Activated B cell treated with CpG ODN at 0.5 μM for 24 hours (primary cell): Measurements from ENCODE around the gene PPP2R1A. TPM values are rescaled to one million over a fixed set of nuclear protein-coding genes. Genes with fewer than 3 reads are reported as not detected.

Experiments
- ATAC-seq: fragments of 200-7000 bp; cut with Tn5 transposase; one replicate; pipeline ENCODE4 v1.10.0; 2021; ENCODE audit warnings: low read depth, mild to moderate bottlenecking, moderate library complexity
- CTCF ChIA-PET: fragments of 350-600 bp; sonication (Branson Sonifier 250); formaldehyde crosslinking; loops from one replicate; lab custom pipeline; 2021; ENCODE audit warnings: antibody characterized with exemption; lab: Charles Lee
- POLR2A ChIA-PET: fragments of 350-600 bp; sonication (Branson Sonifier 250); formaldehyde crosslinking; loops from one replicate; lab custom pipeline; 2021; ENCODE audit warnings: antibody characterized with exemption; lab: Charles Lee
- DNase-seq: peaks from one replicate; pipeline ENCODE4 v3.0.0; 2022
- H3K27ac Mint-ChIP-seq: one replicate; pipeline ENCODE4 v1.8.0; 2020; ENCODE audit warnings: mixed read lengths
- H3K27me3 Mint-ChIP-seq: one replicate; pipeline ENCODE4 v1.8.0; 2021; ENCODE audit warnings: mixed read lengths
- H3K36me3 Mint-ChIP-seq: one replicate; pipeline ENCODE4 v1.8.0; 2021; ENCODE audit warnings: low read depth, mixed read lengths
- H3K4me1 Mint-ChIP-seq: one replicate; pipeline ENCODE4 v1.8.0; 2021; ENCODE audit warnings: mixed read lengths
- H3K4me3 Mint-ChIP-seq: one replicate; pipeline ENCODE4 v1.8.0; 2020; ENCODE audit warnings: mild to moderate bottlenecking, mixed read lengths
- H3K9me3 Mint-ChIP-seq: one replicate; pipeline ENCODE4 v1.8.0; 2020; ENCODE audit warnings: mixed read lengths
- CTCF ChIP-seq: fragments of 200-600 bp; IDR thresholded peaks from one replicate; pipeline ENCODE4 v1.8.0; 2022; ENCODE audit warnings: antibody characterized with exemption, mild to moderate bottlenecking
- intact Hi-C: fragments of 100-400 bp; cut with micrococcal nuclease; formaldehyde crosslinking; loops from one replicate; pipeline ENCODE4 v1.15.1; 2024
- total RNA-seq: library from RNA; stranded (reverse); gene quantifications from 2 replicates; pipeline ENCODE4 v1.2.3, GENCODE V29; 2022

Gene PPP2R1A
- 244 and 245 TPM in 2 replicates for total RNA-seq

GRCh38 chr19:52189735-52190486 is at the start of gene PPP2R1A:
TSS of gene PPP2R1A (plus strand) at chr19:52190052. CDS start at chr19:52190097, 45 bp downstream.
- no peak for TF ChIP-seq CTCF
- peak within 1 kb of the TSS; percentile 95 for H3K4me3 Mint-ChIP-seq
- peaks cover 54% of the 10 kb centered on the region for H3K4me1 Mint-ChIP-seq
- POLR2A ChIA-PET, result interaction anchor here (0.6 to 2.3 kb wide), 37 partner anchors 9 to 1912 kb away, joined by 3 to 62 read pairs (median 6); partner anchors contain the start of genes SIGLEC10, ZNF432, ZNF525 and ZNF578
- CTCF ChIA-PET, result interaction anchor here (0.8 to 1.2 kb wide), 3 partner anchors 47 to 52 kb away, joined by 4 to 5 read pairs (median 5); partner anchors contain the start of gene ZNF616
- intact Hi-C loops, result loop anchor here (1.0 to 5.0 kb wide), 10 partner anchors 19 to 913 kb away; partner anchors contain the start of genes ZNF160, ZNF432, ZNF613 and ZNF614
- ATAC-seq, result peak; percentile 78
- H3K27ac Mint-ChIP-seq, result peak within 1 kb of the TSS; percentile 98
- no peaks in the 10 kb centered on the region for H3K9me3 Mint-ChIP-seq
- H3K27me3 Mint-ChIP-seq, result no peaks in the 10 kb centered on the region
- DNase-seq, result peak; percentile 96
- peaks cover 39% of the 10 kb centered on the region for H3K36me3 Mint-ChIP-seq

GRCh38 chr19:52141203-52141602 is 48.6 kb upstream of the PPP2R1A start:
- Mint-ChIP-seq H3K27ac (no peak overlapping the region), H3K27me3 (no peaks in the 10 kb centered on the region), H3K9me3 (peaks cover 2% of the 10 kb centered on the region), H3K36me3 (peaks cover 12% of the 10 kb centered on the region), H3K4me3 (peak overlapping the region; percentile 8), H3K4me1 (peaks cover 30% of the 10 kb centered on the region)
- POLR2A ChIA-PET, result interaction anchor here (1.2 to 2.1 kb wide), 4 partner anchors 30 to 229 kb away, joined by 3 to 30 read pairs (median 4); partner anchors contain the start of genes PPP2R1A, ZNF432, ZNF836 and ZNF880
- CTCF ChIA-PET, result interaction anchor here (5.7 kb wide), 1 partner anchor 96 kb away, joined by 55 read pairs; no protein-coding TSS in a partner anchor
- TF ChIP-seq CTCF, result no peak
- no peak for ATAC-seq
- intact Hi-C loops, result no loop called here
- DNase-seq, result no peak

GRCh38 chr19:52142001-52142595 is 47.8 kb upstream of the PPP2R1A start:
- ATAC-seq (no peak), DNase-seq (no peak)
- POLR2A ChIA-PET, result interaction anchor here (1.2 kb wide), 1 partner anchor 94 kb away, joined by 3 read pairs; the partner anchor contains the start of gene ZNF432
- Mint-ChIP-seq H3K27me3 (no peaks in the 10 kb centered on the region), H3K4me1 (peaks cover 30% of the 10 kb centered on the region), H3K4me3 (no peak overlapping the region), H3K36me3 (peaks cover 14% of the 10 kb centered on the region), H3K27ac (no peak overlapping the region), H3K9me3 (peaks cover 2% of the 10 kb centered on the region)
- intact Hi-C loops, result no loop called here
- CTCF ChIA-PET, result interaction anchor here (5.7 kb wide), 1 partner anchor 95 kb away, joined by 55 read pairs; no protein-coding TSS in a partner anchor
- TF ChIP-seq CTCF, result no peak

GRCh38 chr19:52148256-52148655 is 41.6 kb upstream of the PPP2R1A start:
- POLR2A ChIA-PET, result interaction anchor here (0.7 kb wide), 1 partner anchor 37 kb away, joined by 5 read pairs; no protein-coding TSS in a partner anchor
- peaks cover 18% of the 10 kb centered on the region for H3K9me3 Mint-ChIP-seq
- no peak for DNase-seq
- TF ChIP-seq CTCF, result no peak
- H3K4me1 Mint-ChIP-seq, result peaks cover 7% of the 10 kb centered on the region
- H3K27me3 Mint-ChIP-seq, result no peaks in the 10 kb centered on the region
- no peak for ATAC-seq
- no peak overlapping the region for H3K4me3 Mint-ChIP-seq
- intact Hi-C loops, result no loop called here
- H3K36me3 Mint-ChIP-seq, result peaks cover 33% of the 10 kb centered on the region
- CTCF ChIA-PET, result no interaction called here
- H3K27ac Mint-ChIP-seq, result no peak overlapping the region
